Activated CD8-positive, alpha-beta memory T cell treated with anti-CD3 and anti-CD28 coated beads for 24 hours (primary cell): Measurements from ENCODE around the gene DDR1.
A peak's percentile ranks its signal among the peaks of the same experiment; 100 is the strongest.

Experiments
- DNase-seq: peaks from one replicate; pipeline ENCODE4 v3.0.0-alpha.2; 2020

The DDR1 gene

DNA sequence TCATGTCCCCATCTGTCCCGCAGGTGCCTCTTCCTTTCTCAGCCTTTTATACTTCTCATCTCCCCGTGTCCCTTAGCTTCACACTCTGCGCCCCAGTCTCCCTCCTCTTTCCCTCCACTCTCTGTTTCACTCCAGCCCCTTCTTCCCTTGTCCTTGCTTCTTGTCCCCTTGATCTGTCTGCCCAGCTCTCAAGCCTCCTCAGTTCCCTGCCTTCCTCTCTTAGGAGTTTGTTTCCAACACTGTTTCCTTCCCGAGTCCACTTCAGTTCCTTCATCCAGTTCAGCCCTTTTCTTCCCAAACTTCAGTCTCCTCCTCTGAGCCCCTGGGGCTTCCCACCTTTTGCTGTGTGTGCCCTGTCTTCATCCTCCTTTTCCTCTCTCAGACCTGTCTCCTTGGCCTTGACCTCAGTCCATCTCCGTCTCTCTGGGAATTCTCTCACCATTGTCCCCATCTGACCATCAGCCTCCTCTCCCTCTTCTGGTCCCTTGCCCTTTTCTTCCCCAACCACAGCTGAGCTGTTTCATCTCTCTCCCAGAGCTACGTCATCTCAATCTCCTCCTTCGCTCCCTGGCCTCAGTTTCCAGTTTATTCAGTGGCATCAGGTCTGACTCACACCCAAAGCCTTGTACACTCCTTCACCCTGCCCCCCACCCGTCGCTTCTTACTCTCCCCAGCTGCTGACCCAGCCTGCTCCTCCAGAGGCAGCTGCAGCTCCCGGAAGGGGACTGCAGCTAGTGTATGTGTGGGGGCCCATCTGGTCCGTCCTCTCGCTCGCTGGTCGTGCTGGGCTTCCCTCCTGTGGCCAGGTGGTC is 2.7 kb upstream of the DDR1 start:
- DNase-seq = no peak

DNA sequence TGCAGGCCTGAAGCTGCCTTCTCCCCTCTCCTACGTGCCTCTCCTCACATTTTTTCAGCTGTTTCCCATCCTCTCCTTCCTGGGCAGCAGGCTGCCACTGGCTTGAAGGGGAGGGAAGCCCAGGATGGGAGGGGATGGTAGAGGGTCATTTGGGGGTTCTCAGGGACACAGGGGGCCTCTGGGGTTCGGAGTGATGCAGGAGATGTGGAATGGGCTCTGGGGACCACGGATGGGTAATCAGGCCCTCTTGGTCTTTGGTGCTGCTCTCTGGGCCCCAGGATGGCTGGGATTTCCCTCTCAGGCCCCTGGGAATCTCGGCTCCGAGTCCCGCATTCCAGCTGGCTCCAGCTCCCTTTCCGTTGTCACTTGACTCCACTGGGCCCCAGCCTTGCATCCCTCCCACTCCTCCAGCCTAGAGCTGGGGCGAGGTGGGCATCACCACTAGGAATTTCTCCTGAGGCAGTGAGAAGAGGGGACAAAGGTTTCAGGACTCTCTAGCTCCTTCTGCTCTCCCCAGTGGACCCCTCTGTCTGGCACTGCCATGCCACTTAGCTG is 2.0 kb upstream of the DDR1 start:
- no peak for DNase-seq

DNA sequence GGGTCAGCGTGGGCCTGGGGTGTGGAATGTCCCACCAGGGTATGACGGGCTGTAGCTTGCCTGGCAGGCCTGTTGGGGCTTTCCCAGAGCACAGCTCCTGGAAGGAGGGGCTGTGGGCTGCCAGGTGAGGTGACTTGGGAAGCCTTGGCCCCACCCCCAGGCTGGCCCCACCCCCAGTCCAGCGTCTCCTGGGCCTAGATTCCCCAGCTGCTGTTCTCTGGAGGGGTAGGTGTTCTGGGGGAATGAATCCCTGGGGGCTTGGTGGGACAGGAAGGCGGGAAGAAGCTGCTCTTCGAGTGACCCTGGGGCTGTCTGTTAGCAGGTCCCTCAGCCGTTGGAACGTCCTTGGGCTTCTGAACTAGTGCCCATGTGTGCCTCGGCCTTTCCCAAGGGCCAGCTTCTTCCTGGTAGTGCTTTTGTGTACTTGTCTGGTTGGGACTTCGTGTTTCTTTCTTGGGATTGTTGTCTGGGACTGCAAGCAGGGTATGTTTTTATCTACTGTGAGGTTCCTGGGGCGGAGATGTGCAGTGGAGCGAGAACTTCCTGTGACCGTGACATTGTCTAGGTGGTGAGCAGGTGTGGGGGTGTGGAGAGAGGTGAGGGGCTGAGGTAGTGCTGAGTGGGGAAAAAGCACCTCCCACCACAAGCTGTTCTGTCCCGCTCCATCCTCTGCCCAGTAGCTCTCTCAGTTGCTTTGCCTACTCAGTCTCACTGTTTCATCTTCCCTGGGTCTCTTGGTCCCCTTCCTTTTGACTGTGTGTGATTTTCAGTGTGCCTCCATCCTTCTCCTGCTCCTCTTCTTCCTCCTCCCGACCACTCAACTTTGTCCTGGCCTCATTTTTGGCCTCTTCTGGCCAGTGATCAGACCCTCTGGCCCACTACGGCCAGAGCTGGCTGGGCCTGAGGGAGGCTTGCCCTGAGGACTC is 1.3 kb upstream of the DDR1 start:
- DNase-seq = no peak

DNA sequence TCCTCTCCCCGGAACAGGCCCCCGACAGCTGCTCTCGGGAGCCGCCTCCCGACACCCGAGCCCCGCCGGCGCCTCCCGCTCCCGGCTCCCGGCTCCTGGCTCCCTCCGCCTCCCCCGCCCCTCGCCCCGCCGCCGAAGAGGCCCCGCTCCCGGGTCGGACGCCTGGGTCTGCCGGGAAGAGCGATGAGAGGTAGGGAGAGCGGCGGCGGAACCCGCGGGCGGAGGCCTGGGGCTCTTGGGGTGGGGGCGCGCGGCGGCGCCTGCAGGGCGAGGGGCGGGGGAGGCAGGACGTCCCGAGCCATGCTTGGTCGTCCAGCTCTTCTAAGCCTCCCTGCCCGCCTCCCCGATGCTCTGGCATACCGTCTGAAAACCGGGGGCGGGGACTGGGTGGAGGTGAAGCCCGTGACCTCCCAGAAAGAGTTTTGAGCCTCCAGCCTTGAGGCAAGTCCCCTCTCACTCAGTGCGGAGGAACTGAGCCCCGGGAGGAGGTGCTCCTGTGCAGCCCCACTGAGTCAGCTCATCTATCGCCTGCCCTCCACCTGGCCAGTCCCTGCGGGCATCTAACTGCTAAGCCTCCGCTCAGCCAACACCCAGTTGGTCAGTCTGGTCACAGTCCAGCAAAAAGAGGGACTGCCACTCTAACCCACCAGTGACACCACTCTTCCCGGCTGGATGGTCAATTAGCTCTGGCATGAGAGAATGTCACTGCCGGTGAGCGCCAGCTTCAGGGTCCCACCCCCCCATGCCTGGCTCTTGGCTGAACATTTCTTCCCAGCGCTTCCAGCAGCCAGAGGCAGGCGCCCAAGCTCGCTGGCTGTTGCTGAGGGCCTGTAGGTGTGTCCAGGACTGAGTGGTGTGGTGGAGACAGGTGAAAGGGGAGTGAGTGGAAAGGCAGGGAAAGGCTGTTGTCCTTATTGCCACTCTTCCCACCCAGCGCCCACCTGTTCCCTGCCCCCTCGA is 482 bp downstream of the DDR1 start:
- DNase-seq = peak; percentile 74

DNA sequence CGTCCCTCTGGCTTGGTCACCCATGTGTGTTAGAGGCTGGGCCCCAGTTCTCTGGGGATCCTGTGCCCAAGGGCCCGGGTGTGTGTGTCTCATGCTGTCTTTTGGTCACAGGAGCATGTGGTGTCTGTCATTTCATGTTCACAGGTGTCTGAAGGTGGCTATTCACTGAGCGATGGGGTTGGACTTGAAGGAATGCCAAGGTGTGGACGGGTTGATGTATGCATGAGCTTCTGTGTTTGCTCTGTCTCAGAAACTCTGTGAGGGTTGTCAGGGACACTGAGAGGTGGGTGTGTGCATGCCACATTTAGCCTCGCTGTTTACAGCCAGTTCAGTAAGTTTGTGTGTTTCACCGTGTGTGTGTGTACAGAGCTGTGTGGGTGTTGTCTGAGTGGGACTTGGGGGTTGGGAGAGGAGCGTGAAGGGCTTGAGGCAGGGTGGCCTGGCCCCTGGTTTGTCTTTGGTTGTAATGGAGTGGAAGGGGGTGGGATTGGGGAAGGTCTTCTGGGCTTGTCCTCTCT is 1.2 kb downstream of the DDR1 start:
- no peak for DNase-seq

DNA sequence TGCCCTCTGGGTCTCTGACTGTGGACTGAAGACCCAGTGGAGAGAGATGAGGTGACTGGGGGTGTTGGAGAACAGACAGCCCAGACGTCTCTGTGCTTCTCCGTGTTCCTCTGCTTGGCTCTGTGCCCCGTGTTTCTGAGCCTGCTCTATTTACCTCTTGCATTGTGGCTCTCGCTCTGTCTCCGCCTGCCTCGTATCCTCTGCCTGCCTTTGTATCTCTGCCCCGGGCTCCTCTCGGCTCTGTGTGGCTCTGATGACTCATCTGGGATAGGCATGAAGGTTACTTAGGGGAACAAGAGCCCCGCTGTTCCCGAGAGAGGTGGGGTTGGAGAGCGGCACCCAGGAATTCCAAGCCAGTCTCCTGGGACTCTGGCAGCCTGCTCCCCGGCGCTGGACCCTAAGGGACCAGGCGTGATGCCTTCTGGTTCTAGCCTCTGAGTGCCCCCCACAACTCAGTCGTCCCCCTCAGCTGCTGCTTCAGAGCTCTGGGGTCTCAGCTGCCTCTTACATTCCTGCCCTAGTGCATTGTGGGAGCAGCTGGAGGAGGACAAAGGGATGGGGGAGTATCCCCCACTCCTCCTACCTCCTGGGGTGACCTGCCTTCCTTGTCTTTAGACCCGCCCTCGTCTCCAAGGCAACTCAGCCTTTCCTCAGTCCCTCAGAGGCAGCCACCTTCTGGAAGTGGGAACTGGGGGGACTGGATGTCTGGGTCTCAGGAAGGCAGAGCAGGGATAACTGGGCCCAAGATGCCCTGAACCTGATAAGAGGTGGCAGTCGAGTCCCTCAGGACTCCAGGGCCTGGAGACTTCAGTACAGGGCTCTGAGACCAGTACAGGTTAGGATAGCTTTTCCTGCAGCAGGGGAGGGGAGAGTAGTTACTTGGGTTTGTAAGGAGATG is 1.9 kb downstream of the DDR1 start:
- no peak for DNase-seq

DNA sequence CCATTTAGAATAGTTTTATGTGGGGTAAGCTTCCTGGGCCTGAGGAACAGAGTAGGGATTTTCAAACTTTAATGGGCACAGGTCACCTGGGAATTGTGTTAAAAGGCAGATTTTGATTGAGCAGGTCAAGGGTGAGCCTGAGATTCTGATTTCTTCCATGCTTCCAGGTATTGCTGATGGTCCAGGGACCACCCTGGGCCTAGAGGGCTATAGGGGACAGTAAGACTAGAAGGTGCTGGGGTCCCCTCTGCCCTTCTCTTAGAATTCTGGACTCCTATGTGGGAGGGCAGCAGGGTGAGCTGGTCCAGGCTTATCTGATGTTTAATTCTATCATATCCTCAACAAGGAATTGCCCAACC is 2.6 kb downstream of the DDR1 start:
- DNase-seq = no peak

DNA sequence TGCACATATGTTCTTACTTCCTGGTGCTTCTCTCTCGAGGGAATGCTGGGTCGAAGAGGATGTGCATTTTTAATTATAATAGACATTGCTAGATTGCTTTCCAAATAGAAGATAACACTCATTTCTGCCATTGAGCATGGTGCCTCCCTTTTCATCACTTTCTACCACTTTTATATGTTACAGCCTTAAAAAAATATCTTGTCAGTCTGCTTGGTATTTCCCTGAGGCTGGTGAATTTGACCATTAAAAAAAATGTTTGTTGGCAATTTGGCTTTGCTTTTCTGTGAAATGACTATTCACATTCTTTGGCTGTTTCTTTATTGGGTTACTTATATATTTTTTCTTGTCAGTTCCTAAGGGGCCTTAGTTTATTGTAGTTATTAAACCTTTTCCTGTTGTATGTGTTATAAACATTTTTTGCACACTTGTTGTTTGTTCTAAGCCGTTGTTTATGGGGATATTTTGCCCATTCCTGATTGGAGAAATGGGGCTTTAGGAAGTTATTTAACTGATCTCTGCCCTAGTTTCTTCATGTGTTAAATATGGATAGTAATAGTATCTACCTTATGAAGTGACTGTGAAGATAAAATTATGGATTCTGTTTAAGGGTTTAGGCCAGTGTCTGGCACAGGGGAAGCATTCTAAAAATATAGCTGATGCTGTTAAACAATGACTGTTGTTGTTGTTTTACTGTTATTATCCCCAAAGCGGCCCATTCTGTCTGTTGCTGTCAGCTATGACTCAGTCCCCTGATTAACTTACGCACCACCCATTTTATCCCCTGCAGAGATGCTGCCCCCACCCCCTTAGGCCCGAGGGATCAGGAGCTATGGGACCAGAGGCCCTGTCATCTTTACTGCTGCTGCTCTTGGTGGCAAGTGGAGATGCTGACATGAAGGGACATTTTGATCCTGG is 3.8 kb downstream of the DDR1 start:
- DNase-seq = no peak

DNA sequence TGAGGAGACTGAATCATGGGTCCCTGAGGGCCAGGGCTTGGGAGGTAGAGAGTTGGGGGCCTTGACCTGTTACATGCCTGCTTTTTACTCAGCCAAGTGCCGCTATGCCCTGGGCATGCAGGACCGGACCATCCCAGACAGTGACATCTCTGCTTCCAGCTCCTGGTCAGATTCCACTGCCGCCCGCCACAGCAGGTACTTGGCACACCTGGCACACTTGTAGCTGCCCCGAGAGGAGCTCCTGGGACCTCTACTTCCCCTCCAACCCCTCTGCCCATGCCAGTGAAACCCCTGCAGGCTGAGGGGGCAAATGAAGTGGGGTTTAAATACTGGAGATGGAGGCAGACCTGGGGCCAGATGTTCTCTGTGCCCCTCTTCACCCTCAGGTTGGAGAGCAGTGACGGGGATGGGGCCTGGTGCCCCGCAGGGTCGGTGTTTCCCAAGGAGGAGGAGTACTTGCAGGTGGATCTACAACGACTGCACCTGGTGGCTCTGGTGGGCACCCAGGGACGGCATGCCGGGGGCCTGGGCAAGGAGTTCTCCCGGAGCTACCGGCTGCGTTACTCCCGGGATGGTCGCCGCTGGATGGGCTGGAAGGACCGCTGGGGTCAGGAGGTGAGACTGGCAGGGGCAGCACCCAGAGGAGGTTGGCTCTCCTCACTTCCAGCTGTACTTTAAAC is 4.6 kb downstream of the DDR1 start:
- DNase-seq = no peak

DNA sequence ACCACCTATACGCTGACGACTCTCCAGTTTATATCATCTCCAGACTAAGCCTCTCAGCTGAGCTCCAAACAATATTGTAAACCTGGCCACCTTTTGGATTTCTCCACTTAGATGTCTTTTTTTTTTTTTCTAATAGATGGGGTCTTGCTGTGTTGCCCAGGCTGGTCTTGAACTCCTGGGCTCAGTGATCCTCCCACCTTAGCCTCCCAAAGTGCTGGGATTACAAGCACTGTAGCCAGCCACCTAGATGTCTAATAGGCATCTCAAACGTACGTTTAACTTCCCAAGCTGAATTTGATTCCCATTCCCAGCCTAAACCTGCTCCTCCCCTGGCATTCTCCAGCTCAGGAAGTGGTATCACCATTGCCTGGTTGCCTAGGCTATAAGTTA is 5.2 kb downstream of the DDR1 start:
- no peak for DNase-seq

DNA sequence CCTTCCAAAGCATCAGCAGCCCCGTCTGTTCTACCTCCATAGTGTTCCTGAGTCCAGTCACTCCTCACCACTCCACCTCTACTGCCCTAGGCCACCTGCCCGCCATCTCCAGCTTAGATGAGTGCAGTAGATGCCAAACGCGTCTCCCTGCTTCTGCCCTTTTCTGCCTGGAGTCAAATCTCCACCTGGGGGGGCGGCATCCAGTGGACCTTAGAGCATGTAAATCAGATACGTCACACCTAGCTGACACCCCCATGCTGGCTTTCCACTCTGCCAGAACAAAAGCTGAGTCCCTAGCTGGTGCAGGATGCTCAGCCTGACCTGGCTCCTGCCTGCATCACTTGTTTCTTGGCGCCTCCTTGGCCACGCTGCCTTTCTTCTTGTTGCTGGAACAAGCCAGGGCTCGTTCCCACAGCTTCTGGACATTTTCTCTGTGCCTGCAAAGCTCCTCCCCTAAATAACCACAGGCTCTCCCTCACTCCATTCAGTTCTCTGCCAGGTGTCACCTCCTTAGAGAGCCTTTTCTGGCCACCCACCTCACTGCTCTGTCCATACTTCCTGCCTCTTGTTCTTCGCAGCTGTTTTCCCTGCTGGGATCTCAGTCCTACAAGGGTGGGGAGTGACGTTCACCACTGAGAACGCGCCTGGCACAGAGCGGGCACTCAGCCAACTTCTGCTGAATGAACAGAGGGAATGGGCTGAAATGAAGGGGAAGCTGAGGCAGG is 5.8 kb downstream of the DDR1 start:
- DNase-seq = no peak

DNA sequence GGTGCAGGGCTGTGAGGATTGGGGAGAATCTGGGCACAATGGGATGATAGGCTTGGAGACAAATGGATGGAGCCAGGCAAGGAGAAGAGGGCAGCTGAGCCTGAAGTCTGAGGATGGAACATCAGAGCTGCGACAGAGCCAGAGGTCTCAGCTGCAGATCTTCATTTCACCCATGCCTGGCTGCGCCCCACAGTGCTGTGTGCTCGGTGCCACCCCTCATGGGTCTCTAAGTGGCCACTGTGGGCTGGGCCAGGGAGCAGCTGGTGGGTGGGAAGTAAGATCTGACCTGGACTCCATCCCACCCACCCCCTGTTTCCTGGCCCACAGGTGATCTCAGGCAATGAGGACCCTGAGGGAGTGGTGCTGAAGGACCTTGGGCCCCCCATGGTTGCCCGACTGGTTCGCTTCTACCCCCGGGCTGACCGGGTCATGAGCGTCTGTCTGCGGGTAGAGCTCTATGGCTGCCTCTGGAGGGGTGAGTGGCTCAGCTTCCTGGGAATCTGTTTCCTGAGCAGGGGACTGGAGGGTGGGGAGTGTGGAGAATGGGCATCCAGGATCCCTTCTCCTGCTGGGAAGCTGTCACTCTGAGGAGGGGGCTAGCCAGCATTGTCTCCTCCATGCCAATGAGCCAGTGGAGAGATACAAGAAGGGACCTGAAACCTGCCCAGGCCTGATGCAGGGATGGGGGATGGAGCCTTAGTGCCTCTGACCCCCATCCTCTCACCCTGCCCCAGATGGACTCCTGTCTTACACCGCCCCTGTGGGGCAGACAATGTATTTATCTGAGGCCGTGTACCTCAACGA is 6.5 kb downstream of the DDR1 start:
- no peak for DNase-seq

DNA sequence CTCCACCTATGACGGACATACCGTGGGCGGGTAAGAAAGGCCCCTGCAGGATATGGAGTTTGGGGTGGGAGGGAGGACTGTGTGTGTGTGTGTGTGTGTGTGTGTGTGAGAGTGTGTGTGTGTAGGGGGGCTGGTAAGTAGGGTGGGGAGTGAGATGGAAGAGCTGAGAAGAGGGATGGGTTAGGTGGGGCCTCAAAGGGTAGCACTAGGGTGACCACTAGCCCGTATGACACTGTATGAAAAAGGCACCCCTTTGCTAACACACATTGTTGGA is 7.1 kb downstream of the DDR1 start:
- no peak for DNase-seq

DNA sequence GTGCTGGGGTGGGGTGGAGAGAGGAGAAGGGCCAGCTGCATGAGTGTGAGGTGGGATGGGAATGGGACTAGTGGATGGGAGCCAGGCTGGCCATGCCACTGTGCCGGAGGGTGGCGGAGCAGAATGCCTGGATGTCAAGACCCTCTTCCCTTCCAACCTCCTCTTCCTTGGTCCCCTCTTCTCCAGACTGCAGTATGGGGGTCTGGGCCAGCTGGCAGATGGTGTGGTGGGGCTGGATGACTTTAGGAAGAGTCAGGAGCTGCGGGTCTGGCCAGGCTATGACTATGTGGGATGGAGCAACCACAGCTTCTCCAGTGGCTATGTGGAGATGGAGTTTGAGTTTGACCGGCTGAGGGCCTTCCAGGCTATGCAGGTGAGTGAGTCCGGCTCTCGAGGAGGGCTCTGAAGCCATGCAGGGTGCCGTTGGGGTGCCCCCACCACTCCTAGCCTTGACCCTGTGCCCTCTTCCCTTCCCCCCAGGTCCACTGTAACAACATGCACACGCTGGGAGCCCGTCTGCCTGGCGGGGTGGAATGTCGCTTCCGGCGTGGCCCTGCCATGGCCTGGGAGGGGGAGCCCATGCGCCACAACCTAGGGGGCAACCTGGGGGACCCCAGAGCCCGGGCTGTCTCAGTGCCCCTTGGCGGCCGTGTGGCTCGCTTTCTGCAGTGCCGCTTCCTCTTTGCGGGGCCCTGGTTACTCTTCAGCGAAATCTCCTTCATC is 7.7 kb downstream of the DDR1 start:
- no peak for DNase-seq

DNA sequence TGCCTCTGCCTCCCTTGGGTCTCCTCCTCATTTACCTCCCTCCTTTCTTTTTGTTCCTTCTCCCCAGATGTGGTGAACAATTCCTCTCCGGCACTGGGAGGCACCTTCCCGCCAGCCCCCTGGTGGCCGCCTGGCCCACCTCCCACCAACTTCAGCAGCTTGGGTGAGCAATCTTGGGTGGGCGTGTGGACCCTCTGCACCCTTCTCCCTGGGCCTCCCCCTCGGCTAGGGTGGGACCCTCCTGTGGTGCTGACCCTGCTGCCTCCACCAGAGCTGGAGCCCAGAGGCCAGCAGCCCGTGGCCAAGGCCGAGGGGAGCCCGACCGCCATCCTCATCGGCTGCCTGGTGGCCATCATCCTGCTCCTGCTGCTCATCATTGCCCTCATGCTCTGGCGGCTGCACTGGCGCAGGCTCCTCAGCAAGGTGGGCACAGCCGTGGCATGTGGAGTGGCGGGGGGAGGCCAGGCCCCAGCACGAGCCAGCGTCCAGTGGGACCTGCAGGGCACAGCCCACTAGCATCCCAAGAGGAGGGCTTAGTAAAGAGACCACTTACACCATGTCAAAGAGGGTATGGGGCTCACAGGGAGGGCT is 8.8 kb downstream of the DDR1 start:
- DNase-seq = no peak

DNA sequence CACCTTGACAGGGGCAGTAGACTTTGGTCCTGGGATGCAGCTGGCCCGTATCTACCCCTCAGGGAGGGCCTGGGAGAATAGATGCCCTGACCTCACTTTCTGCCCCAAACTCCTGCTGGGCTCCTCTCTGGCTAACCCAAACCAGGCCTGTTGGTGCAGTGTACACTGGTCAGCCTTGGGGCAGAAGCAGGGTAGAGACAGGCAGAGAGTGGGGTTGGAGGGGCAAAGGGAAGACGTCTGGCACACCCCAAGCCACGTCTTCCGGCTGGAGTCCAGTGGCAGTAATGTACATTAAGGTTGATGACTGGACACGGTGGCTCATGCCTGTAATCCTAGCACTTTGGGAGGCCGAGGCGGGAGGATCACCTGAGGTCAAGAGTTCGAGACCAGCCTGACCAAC is 9.3 kb downstream of the DDR1 start:
- no peak for DNase-seq

DNA sequence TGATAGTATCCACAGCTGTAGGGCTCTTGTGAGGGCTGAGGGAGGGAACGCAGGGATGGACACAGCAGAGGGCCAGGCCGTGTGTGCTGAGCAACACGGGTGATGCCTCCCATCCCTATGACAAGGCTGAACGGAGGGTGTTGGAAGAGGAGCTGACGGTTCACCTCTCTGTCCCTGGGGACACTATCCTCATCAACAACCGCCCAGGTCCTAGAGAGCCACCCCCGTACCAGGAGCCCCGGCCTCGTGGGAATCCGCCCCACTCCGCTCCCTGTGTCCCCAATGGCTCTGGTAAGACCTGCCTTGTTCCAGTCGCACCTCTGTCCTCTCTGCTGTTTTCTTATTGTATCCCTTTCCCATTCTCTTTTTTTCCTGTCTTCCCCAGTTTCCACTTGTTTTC is 10.1 kb downstream of the DDR1 start:
- no peak for DNase-seq
